GM12878 (cell line): ENCODE data around the gene SNRPD3. TPM values are rescaled to one million over a fixed set of nuclear protein-coding genes. Genes with fewer than 3 reads are reported as not detected.
A peak's percentile ranks its signal among the peaks of the same experiment; 100 is the strongest.
"Not testable (repeated sequence)": the region's sequence is repeated elsewhere in the genome, so short reads cannot be mapped to it uniquely, and the experiment has no call there.

Experiments
- ATAC-seq: fragments of 200-7000 bp; cut with Tn5 transposase; 3 replicates; pipeline ENCODE4 v1.9.1; 2020; ENCODE audit warnings: mild to moderate bottlenecking, moderate library complexity
- BruUV-seq: library from RNA; stranded (reverse); fragments of 400-500 nt; replicated peaks from 2 replicates; lab custom pipeline; 2021; lab: Mats Ljungman, UMichigan
- CTCF ChIA-PET: fragments of 300-600 bp; sonication (Branson Sonifier 250); formaldehyde crosslinking; extraction: SDS; loops from one replicate; lab custom pipeline; 2021; ENCODE audit warnings: inconsistent platforms; lab: Yijun Ruan, JAX
- POLR2A ChIA-PET: fragments of 350-600 bp; formaldehyde crosslinking; extraction: SDS; loops from one replicate; lab custom pipeline; 2021; ENCODE audit warnings: inconsistent platforms; lab: Charles Lee
- RAD21 ChIA-PET: fragments of 300-600 bp; sonication (Branson Sonifier 250); formaldehyde crosslinking; loops from one replicate; lab custom pipeline; 2023; ENCODE audit warnings: antibody characterized with exemption; ENCODE audit not compliant: unreplicated experiment; lab: Charles Lee
- SMC1A ChIA-PET: fragments of 300-600 bp; sonication (Branson Sonifier 250); formaldehyde crosslinking; loops from one replicate; lab custom pipeline; 2023; ENCODE audit not compliant: unreplicated experiment, uncharacterized antibody; lab: Charles Lee
- DNase-seq: peaks from one replicate; pipeline ENCODE4 v3.0.0-alpha.2; 2011; ENCODE audit warnings: low read depth, low spot score
- FAIRE-seq: peaks from 3 replicates; lab custom pipeline; 2011; peaks lifted over from hg19 to GRCh38; lab: Jason Lieb, UNC
- H2AFZ ChIP-seq: 2 replicates; pipeline ENCODE4 v1.6.0; 2011; ENCODE audit warnings: low read depth, low read length, control low read depth; ENCODE audit not compliant: control insufficient read depth
- H3K27ac ChIP-seq: 2 replicates; pipeline ENCODE4 v1.5.1; 2011; ENCODE audit warnings: control low read depth; ENCODE audit not compliant: control insufficient read depth, insufficient read depth
- H3K27me3 ChIP-seq, 2 experiments: replicated peaks in 1 of 2; 2 replicates each; pipeline versions ENCODE4 v1.6.0 to v1.6.1; 2011; ENCODE audit warnings: low read length in 1 of 2; ENCODE audit not compliant: control insufficient read depth in 2 of 2, insufficient read depth in 2 of 2
- H3K36me3 ChIP-seq, 2 experiments: 2 replicates each; pipeline ENCODE4 v1.5.1; 2011; ENCODE audit warnings: low read length in 1 of 2; ENCODE audit not compliant: control insufficient read depth in 2 of 2, insufficient read depth in 2 of 2
- H3K4me1 ChIP-seq: 2 replicates; pipeline ENCODE4 v1.6.1; 2011; ENCODE audit warnings: mild to moderate bottlenecking, low read length, moderate library complexity, mixed read lengths; ENCODE audit not compliant: control insufficient read depth, insufficient read depth
- H3K4me2 ChIP-seq: 2 replicates; pipeline ENCODE4 v1.6.0; 2011; ENCODE audit warnings: control low read depth; ENCODE audit not compliant: control insufficient read depth, insufficient read depth
- H3K4me3 ChIP-seq: fragments of 200-600 bp; sonication (generic); 2 replicates; pipeline ENCODE4 v1.5.1; 2016
- H3K79me2 ChIP-seq: 2 replicates; pipeline ENCODE4 v1.6.0; 2011; ENCODE audit warnings: low read length; ENCODE audit not compliant: control insufficient read depth, insufficient read depth
- H3K9ac ChIP-seq: 2 replicates; pipeline ENCODE4 v1.8.0; 2011; ENCODE audit warnings: low read length, control low read depth, mixed read lengths; ENCODE audit not compliant: control insufficient read depth, insufficient read depth
- H3K9me3 ChIP-seq: replicated peaks from 3 replicates; pipeline ENCODE4 v1.5.1; 2011; ENCODE audit warnings: mild to moderate bottlenecking, low read length; ENCODE audit not compliant: control insufficient read depth, insufficient read depth
- H4K20me1 ChIP-seq: 2 replicates; pipeline ENCODE4 v1.6.0; 2011; ENCODE audit not compliant: control insufficient read depth, insufficient read depth
- CHD1 ChIP-seq: IDR thresholded peaks from 2 replicates; pipeline ENCODE4 v1.6.1; 2012; ENCODE audit warnings: low read depth, low read length, improper control_type of control experiment
- NR2F1 ChIP-seq: fragments of 450-650 bp; conservative IDR thresholded peaks from 2 replicates; pipeline ENCODE4 v1.6.1; 2017; ENCODE audit warnings: mild to moderate bottlenecking
- WGBS: methylation state at CpG from one replicate; pipeline ENCODE4 v1.1.6; 2016; ENCODE audit warnings: low lambda C conversion rate; ENCODE audit not compliant: insufficient replicate concordance, insufficient coverage; ENCODE audit errors: missing lambda C conversion rate; 5-methylcytosine and 5-hydroxymethylcytosine counted together
- in situ Hi-C: fragments of 300-500 bp; cut with MboI; formaldehyde crosslinking; loops from 9 replicates; pipeline ENCODE4 v1.14.3; 2018; ENCODE audit warnings: mixed read lengths
- intact Hi-C: fragments of 100-400 bp; cut with micrococcal nuclease; formaldehyde crosslinking; loops from one replicate; pipeline ENCODE4 v1.14.2; 2022; ENCODE audit not compliant: unreplicated experiment
- polyA plus RNA-seq, 11 experiments: library from polyadenylated mRNA; depleted of rRNA in 4 of 11; unstranded in 6 of 11; stranded (reverse) in 5 of 11; fragments of >200 nt; fragmentation: Nextera tagmentation in 4 of 11; fragmentation: Illumina TruSeq in 1 of 11; extraction: Ambion mirVana in 4 of 11; extraction: Trizol in 1 of 11; gene quantifications; 1 replicate in 1 of 11; 2 replicates in 10 of 11; pipeline versions ENCODE4 v1.2.1 to v1.2.3, GENCODE V29; 2011 to 2016; ENCODE audit warnings: inconsistent platforms in 2 of 11, missing spikeins in 2 of 11, low read depth in 1 of 11
- total RNA-seq, 4 experiments: library from RNA; depleted of rRNA in 3 of 4; stranded (reverse); fragments of >200 nt in 3 of 4; fragmentation: Illumina TruSeq in 1 of 4; extraction: Trizol in 1 of 4; gene quantifications; 2 replicates each; pipeline versions ENCODE4 v1.2.1 to v1.2.3, GENCODE V29; 2013 to 2021

Gene SNRPD3
- total and polyA plus RNA-seq, 10 of the 15 experiments (the other 5 are each of a cell fraction or from before 2014, with no cell fraction given): 112 to 324 (median 242) TPM

GRCh38 chr22:24601217-24602104, 45.7 kb downstream of the SNRPD3 start:
- in situ Hi-C loops (no loop called here), intact Hi-C loops (no loop called here)
- peak; percentile 34 for ATAC-seq

DNA sequence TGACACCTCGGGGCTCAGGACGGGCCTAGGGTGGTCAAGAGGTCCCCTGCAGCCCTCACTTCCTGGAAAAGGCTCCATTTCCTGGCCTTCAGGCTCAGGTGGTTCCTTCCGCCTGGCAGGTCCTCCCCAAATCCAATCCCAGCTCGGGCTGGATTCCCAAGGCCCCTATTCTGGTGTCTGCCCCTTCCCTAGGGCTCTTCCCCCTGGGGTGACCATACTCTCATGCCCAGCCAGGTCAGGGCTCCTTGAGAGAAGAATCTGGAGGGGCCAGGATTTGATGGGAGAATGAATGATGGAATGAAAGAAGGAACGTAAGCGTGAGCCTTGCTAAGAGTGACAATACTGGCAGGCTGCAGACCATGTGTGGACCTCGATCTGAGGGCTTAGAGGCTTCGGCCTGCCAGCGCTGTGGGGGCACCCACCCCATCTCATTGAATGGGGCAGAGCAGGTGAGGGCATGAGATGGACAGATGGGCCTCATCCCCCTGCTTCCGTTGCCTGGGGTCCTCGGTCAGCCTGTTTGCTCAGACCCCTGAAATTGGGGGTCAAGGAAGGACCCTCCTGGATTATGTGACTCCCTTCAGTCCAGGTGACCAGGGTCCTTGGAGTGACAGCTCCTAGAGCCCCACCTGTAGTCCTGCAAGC, 46.4 kb downstream of the SNRPD3 start:
- ATAC-seq, POLR2A ChIA-PET, H3K27me3 ChIP-seq, BruUV-seq, H3K27ac ChIP-seq, H3K4me1 ChIP-seq, H2AFZ ChIP-seq, H3K79me2 ChIP-seq, H3K36me3 ChIP-seq, FAIRE-seq, H3K4me2 ChIP-seq, RAD21 ChIA-PET, H3K9me3 ChIP-seq, DNase-seq, intact Hi-C loops, H3K9ac ChIP-seq, CTCF ChIA-PET, H4K20me1 ChIP-seq, in situ Hi-C loops, H3K4me3 ChIP-seq: not testable (repeated sequence)
- 62% methylated on average over 11 of the region's 11 CpGs for WGBS
- SMC1A ChIA-PET: interaction anchor here (1.0 kb wide), 1 partner anchor 11 kb away, joined by 3 read pairs; no protein-coding TSS in a partner anchor

More at GRCh38 chr22:24601217-24602104, 45.7 kb downstream of the SNRPD3 start:
- DNase-seq (no peak), FAIRE-seq (no peak)
- H4K20me1 ChIP-seq: no peaks in the 10 kb centered on the region
- no peaks in the 10 kb centered on the region for H3K79me2 ChIP-seq
- CTCF ChIA-PET: no interaction called here
- BruUV-seq: no TSS peak
- H2AFZ ChIP-seq: no peak overlapping the region
- no peak overlapping the region for H3K27ac ChIP-seq
- H3K4me2 ChIP-seq: no peak overlapping the region
- POLR2A ChIA-PET: no interaction called here
- peaks cover 3% of the 10 kb centered on the region; the same call in 1 of the 2 replicates for H3K4me1 ChIP-seq
- H3K36me3 ChIP-seq: no peaks in the 10 kb centered on the region
- no peak overlapping the region for H3K4me3 ChIP-seq
- 71% methylated on average over 12 of the region's 12 CpGs for WGBS
- SMC1A ChIA-PET: interaction anchor here (1.0 kb wide), 1 partner anchor 11 kb away, joined by 3 read pairs; no protein-coding TSS in a partner anchor
- no peaks in the 10 kb centered on the region for H3K9me3 ChIP-seq
- RAD21 ChIA-PET: no interaction called here
- H3K27me3 ChIP-seq: no peaks in the 10 kb centered on the region
- H3K9ac ChIP-seq: no peak overlapping the region
- no peak for TF ChIP-seq CHD1
- TF ChIP-seq NR2F1: peak; percentile 35; the same call in 1 of the 2 replicates
